ENCODE results near the gene CCKAR. TPM values are rescaled to one million over a fixed set of nuclear protein-coding genes. Genes with fewer than 3 reads are reported as not detected.

CCKAR gene
- total and polyA plus RNA-seq, 9 donors, result 0.13 to 0.24 TPM; not detected in 7

GRCh38 chr4:26529479-26529878, 39.2 kb upstream of the CCKAR start:
- WGBS, 3 donors, result 60 to 69% (median 64%) methylated on average over 5 of the region's 5 CpGs
- intact Hi-C loops (cut with DNase I), result no loop called here

GRCh38 chr4:26525771-26526150, 35.5 kb upstream of the CCKAR start:
- WGBS, 3 donors, result 81 to 89% (median 82%) methylated on average over 4 of the region's 4 CpGs
- no peak for TF ChIP-seq CTCF (IDR thresholded peaks at IDR 0.05)
- no peak for TF ChIP-seq EP300 (IDR thresholded peaks at IDR 0.05)
- no peak for TF ChIP-seq POLR2A (IDR thresholded peaks at IDR 0.05)
- Histone ChIP-seq H3K4me3 (no peak overlapping the region), H3K36me3 (no peaks in the 10 kb centered on the region), H3K27ac (no peak overlapping the region), H3K4me1 (ENCODE audit: insufficient read depth) (no peaks in the 10 kb centered on the region), H3K9me3 (no peaks in the 10 kb centered on the region), H3K27me3 (no peaks in the 10 kb centered on the region)
- DNase-seq, result no peak
- intact Hi-C loops (cut with DNase I), result no loop called here

More at GRCh38 chr4:26529479-26529878, 39.2 kb upstream of the CCKAR start:
- Histone ChIP-seq H3K36me3 (no peaks in the 10 kb centered on the region), H3K4me1 (ENCODE audit: insufficient read depth) (no peaks in the 10 kb centered on the region), H3K27me3 (no peaks in the 10 kb centered on the region), H3K27ac (no peak overlapping the region), H3K4me3 (no peak overlapping the region), H3K9me3 (no peaks in the 10 kb centered on the region)
- TF ChIP-seq EP300 (IDR thresholded peaks at IDR 0.05), result no peak
- no peak for TF ChIP-seq CTCF (IDR thresholded peaks at IDR 0.05)
- no peak for TF ChIP-seq POLR2A (IDR thresholded peaks at IDR 0.05)
- DNase-seq, result no peak

- no peaks in the 10 kb centered on the region for H3K36me3 ChIP-seq
- 91 to 95% (median 93%) methylated on average over 3 of the region's 3 CpGs for WGBS, 3 donors
- H3K4me1 ChIP-seq (ENCODE audit: insufficient read depth), result no peaks in the 10 kb centered on the region
- H3K27ac ChIP-seq, result no peak overlapping the region
- H3K27me3 ChIP-seq, result no peaks in the 10 kb centered on the region
- no peak for TF ChIP-seq CTCF (IDR thresholded peaks at IDR 0.05)
- no peak for TF ChIP-seq EP300 (IDR thresholded peaks at IDR 0.05)
- no peak for TF ChIP-seq POLR2A (IDR thresholded peaks at IDR 0.05)
- intact Hi-C loops (cut with DNase I), result no loop called here
- no peak overlapping the region for H3K4me3 ChIP-seq
- H3K9me3 ChIP-seq, result no peaks in the 10 kb centered on the region
- no peak for DNase-seq
Measured at GRCh38 chr4:26525136-26525770, 35.0 kb upstream of the CCKAR start.

GRCh38 chr4:26524011-26524410, 33.7 kb upstream of the CCKAR start:
- Histone ChIP-seq H3K4me3 (no peak overlapping the region), H3K36me3 (no peaks in the 10 kb centered on the region), H3K27ac (no peak overlapping the region), H3K9me3 (no peaks in the 10 kb centered on the region), H3K4me1 (ENCODE audit: insufficient read depth) (no peaks in the 10 kb centered on the region), H3K27me3 (no peaks in the 10 kb centered on the region)
- 55 to 60% (median 57%) methylated on average over 1 of the region's 1 CpG for WGBS, 3 donors
- TF ChIP-seq CTCF (IDR thresholded peaks at IDR 0.05) (no peak), POLR2A (IDR thresholded peaks at IDR 0.05) (no peak), EP300 (IDR thresholded peaks at IDR 0.05) (no peak)
- no peak for DNase-seq
- intact Hi-C loops (cut with DNase I), result no loop called here

Measured in ovary (tissue), 9 donors.